Medulla oblongata (tissue), 1 donor: ENCODE results near the gene DLL4.

ENCODE experiments used
- DNase-seq: peaks from one replicate; pipeline ENCODE4 v3.0.0-alpha.2; 2015; ENCODE audit errors: extremely low spot score

DLL4 gene

GRCh38 chr15:40926659-40927494 lies 2.3 kb upstream of the DLL4 start:
- no peak for DNase-seq

DNA sequence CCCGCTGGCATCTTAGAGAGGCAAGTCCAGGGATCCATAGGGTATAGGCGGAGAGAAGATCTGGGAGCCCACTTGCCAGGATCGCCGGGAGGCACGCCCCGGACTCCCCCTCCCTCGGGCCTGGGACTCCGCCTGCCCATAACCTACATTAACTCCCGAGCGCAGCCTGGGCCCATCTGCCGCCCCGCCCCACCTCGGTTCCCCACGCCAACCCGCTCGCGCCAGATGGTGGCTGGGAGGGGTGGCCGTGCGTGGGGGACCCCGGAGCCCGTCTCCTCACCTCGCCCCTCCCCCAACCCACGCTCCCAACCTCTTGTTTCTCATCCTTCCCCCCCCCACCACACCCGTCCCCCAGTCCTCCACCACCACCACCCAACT lies 1.7 kb upstream of the DLL4 start:
- DNase-seq, result no peak

DNA sequence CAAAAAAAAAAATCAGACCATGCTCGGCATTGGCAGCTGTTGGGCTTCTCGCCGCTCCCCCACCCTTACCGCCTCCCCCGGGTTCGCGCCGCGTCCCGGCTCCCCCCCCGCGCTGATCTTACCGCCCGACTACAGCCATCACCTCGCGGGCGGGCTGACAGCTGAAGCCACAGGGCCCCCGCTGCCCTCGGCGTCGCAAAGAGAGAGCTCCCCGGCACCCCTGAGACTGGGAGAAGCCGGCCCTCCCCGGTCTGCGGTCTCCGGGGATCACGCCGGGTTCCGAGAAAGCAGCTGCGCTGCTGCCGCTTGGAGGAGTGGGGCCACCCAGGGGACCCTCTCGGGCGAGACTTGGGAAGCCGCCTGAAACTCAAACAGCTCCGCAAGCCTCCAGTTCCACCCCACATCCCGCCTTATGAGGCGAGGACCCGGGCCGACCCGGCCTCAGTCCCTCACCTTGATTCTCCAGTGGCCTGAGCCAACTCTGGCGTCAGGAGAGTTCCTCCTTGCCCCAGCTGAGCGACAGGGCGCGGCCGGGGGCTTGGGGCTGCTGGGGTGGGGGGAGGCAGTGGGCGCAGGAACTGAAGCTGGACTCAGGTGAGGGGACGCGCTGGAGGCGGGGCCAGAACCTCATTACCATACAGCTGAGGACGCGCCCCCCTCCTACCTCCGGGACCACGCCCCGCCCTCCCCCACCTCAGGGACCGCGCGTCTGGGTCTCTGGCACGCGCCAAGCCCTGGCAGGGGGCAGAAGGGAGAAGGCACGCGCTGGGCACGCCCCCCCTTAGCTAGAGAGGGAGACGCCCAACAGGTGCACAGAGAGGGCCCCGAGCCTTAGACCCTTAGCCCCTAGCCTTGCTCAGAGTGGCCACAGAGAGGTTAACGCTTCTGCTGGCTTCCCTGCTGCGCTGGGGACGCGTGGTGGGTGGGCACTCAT lies 1.0 kb upstream of the DLL4 start:
- no peak for DNase-seq

- DNase-seq, result no peak
These were observed 705 bp downstream of the DLL4 start for GRCh38 chr15:40929660-40930429.

- no peak for DNase-seq
These were observed 1.5 kb downstream of the DLL4 start for GRCh38 chr15:40930430-40931299.

DNA sequence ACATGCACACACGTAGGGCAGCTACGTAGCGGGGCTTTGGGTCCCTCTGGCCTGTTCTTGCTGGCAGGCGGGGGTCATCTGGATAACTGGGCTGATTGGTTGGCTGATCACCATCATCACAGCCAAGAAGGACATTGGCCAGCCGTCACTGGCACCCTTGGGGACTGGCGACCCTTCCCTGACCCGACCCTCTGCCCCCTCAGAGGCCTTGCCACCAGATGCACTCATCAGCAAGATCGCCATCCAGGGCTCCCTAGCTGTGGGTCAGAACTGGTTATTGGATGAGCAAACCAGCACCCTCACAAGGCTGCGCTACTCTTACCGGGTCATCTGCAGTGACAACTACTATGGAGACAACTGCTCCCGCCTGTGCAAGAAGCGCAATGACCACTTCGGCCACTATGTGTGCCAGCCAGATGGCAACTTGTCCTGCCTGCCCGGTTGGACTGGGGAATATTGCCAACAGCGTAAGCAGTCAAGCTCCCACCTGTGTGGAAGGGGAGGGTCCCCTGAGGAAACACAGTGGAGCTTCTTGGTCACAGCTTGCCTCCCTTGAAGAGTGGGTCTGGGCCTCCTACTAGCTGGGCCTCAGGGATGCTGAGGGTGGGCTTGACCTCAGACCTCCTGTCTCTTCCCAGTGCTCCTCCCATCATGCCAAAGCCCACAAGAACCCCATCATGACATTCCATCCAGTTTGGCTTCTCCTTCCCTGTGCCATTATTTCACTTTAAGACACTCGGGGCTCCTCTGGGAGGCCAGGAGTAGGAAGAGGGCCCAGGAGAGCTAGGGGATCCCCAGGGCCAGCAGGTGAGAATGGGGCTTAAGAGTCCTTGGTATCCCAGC lies 2.4 kb downstream of the DLL4 start:
- no peak for DNase-seq

DNA sequence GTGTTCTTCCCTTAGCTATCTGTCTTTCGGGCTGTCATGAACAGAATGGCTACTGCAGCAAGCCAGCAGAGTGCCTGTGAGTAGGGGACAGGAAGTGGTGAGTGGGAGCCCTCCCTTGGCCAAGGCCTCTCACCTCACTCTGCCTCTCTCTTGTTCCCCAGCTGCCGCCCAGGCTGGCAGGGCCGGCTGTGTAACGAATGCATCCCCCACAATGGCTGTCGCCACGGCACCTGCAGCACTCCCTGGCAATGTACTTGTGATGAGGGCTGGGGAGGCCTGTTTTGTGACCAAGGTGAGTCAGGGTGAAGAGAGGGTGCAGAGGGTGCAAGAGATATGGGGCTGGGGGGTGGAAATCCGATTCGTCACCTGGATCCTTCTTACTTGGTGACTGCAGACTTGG lies 3.0 kb downstream of the DLL4 start:
- DNase-seq, result no peak

DNA sequence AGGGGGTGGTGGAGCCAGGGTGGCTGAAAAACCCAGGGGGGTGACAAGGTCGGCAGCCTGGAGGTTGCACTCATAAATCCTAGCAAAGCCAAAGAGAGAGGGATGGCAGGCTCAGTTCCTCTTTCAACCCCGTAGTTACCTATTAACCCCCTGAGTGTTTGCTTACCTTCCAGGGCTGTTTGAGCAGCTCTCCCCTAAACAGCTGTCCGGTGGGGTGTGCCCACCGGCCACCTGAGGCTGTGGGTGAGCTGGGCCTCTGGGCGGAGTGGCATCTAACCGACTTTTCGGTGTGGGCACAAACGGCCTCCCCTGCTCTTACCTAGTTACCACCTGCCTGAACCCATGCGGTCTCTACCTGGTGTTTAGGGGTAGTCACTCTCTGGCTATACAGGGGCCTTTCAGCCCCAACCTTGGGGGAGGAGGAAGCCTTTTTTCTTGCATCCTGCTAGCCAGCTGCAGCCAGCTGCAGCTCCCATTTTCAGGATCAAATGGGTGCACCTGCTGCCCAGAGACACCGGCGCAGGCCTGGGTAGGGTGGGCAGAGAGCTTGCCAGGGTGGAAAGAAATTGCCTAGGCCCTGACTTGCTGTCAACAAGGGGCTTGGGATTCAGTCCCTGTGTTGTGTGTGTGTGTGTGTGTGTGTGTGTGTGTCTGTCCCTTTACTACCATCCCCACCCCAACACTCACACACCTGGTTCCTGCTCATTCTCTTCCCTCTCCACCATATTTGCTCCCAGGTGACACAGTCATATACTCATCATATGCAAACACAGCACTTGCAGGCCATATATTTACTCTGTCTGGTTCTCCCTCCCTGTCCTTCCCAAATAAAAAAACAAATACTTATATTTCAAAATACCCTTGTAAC lies 3.7 kb downstream of the DLL4 start:
- DNase-seq, result no peak

DNA sequence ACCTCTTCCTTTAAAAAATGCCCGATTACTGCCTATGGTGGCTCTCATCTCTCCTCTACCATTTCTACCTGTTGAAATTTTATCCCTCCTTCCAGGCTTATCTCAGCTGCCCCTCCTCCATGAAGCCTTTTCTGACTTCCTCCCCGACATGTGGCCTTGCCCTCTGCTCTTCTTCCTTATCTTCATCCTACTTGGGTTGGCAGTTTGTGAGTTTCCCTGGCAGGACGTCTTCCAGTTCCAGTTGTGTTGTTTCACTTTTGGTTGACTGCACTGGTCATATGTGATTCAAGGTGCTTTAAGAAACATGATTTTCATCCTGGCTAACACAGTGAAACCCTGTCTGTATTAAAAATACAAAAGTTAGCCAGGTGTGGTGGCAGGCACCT lies 4.4 kb downstream of the DLL4 start:
- no peak for DNase-seq

GRCh38 chr15:40934457-40934856 lies 5.3 kb downstream of the DLL4 start:
- no peak for DNase-seq

- DNase-seq, result no peak
These were observed 7.1 kb downstream of the DLL4 start for GRCh38 chr15:40936234-40936708.

DNA sequence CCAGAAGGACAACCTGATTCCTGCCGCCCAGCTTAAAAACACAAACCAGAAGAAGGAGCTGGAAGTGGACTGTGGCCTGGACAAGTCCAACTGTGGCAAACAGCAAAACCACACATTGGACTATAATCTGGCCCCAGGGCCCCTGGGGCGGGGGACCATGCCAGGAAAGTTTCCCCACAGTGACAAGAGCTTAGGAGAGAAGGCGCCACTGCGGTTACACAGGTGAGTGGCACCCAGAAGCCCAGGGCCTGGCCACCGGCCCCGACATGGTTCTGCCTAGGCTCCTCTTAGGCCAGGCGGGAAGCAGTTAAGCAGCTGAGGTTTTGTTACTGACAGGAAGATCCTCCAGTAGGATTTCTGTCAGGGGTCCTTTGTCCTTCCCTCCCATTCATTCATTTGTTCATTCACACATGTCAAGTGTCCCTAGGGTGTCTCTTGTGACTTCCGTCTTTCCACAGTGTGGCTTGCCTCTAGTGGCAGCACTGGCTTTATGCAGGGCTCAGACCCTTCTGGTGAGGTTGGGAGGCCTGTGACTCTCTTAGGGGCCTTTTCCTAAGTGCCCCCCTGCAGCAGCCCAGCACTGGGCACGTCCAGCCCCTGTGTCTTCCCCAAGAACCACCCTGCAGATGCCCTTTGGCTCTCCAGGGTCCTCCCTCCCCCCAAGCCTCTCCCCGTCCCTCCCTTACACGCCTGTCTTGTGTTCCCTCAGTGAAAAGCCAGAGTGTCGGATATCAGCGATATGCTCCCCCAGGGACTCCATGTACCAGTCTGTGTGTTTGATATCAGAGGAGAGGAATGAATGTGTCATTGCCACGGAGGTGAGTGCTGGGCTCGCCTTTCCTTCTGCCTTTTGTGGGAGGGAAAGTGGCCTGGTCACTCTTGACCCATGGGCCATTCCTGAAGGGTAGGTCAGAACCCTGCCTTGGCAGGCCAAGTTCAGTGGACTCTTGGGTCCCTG lies 7.8 kb downstream of the DLL4 start:
- DNase-seq, result no peak

GRCh38 chr15:40937762-40938535 lies 8.8 kb downstream of the DLL4 start:
- no peak for DNase-seq

DNA sequence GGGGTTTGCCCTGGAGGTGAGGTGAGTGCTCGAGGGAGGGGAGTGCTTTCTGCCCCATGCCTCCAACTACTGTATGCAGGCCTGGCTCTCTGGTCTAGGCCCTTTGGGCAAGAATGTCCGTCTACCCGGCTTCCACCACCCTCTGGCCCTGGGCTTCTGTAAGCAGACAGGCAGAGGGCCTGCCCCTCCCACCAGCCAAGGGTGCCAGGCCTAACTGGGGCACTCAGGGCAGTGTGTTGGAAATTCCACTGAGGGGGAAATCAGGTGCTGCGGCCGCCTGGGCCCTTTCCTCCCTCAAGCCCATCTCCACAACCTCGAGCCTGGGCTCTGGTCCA lies 9.4 kb downstream of the DLL4 start:
- no peak for DNase-seq

DNA sequence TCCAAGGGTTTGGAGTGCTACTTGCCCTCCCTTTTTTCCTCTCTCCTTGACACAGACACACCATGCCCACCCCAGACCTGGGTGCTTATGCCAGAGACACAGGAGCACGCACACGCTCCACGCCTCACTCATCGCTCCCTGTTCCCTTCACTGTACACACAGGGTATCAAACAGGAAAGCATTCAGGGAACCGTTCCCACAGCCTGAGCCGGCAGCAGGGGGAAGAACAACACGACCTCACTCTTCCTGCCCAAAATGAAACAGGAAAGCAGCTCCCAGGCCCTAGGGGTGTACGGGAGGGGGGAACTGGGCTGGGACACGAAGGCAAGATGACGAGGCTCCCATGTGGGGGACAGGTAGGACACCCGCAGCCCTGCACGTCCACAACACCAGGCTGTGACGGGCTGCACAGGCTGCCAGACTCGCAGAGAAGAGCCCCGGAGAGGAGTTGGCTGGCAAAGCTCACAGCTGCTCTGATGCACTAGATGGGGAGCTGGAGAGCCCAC lies 11.2 kb downstream of the DLL4 start:
- no peak for DNase-seq

DNA sequence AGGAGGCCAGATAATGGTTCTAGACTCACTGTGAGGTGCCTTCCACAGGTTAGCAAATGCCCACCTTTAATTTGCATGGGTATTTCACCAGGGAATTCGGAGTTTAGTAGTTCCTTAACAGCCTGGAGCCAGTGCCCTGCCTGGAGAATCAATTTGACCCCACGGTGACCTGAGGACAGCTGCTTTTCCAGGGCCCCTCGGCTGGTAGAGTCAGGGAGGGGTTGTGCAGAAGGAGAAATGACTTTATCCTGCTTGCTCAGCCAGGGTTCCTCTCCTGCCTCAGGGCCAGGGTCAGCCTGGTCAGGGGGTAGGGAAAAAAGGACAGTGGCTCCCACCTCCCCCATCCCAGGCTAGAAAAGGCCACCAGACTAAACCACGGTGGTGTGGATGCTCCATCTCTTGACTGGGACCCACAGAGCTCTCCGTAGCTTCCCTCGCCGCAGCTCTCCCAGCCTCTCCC lies 12.0 kb downstream of the DLL4 start:
- no peak for DNase-seq
